WTC11 (cell line): ENCODE data around the gene MITF. TPM values are rescaled to one million over a fixed set of nuclear protein-coding genes. Genes with fewer than 3 reads are reported as not detected.
A peak's percentile ranks its signal among the peaks of the same experiment; 100 is the strongest.

ENCODE experiments used
- ATAC-seq: fragments of 200-7000 bp; cut with Tn5 transposase; 2 replicates; pipeline ENCODE4 v1.10.0; 2021; ENCODE audit warnings: mild to moderate bottlenecking, moderate library complexity
- CTCF ChIA-PET: fragments of 300-600 bp; sonication (Branson Sonifier 250); formaldehyde crosslinking; loops from one replicate; lab custom pipeline; 2021; ENCODE audit warnings: antibody characterized with exemption; lab: Charles Lee
- POLR2A ChIA-PET: fragments of 350-600 bp; sonication (Branson Sonifier 250); formaldehyde crosslinking; loops from one replicate; lab custom pipeline; 2021; ENCODE audit warnings: antibody characterized with exemption; lab: Charles Lee
- DNase-seq: peaks from one replicate; pipeline ENCODE4 v3.0.0; 2021; ENCODE audit warnings: low spot score
- H3K27ac Mint-ChIP-seq: 2 replicates; pipeline ENCODE4 v1.8.0; 2021; ENCODE audit warnings: mixed read lengths
- H3K27me3 Mint-ChIP-seq: 2 replicates; pipeline ENCODE4 v1.8.0; 2021; ENCODE audit warnings: low read depth, mild to moderate bottlenecking, moderate library complexity, mixed read lengths
- H3K36me3 Mint-ChIP-seq: 2 replicates; pipeline ENCODE4 v1.8.0; 2021; ENCODE audit warnings: mixed read lengths
- H3K4me1 Mint-ChIP-seq: 2 replicates; pipeline ENCODE4 v1.8.0; 2022; ENCODE audit warnings: mixed read lengths
- H3K4me3 Mint-ChIP-seq: 2 replicates; pipeline ENCODE4 v1.8.0; 2021; ENCODE audit warnings: mild to moderate bottlenecking, moderate library complexity, mixed read lengths
- H3K9me3 Mint-ChIP-seq: 2 replicates; pipeline ENCODE4 v1.8.0; 2021; ENCODE audit warnings: mixed read lengths
- ARID4B ChIP-seq: sonication (generic); formaldehyde crosslinking; IDR thresholded peaks from 2 replicates; pipeline ENCODE4 v1.8.0; 2023; ENCODE audit warnings: missing genetic modification reagents, mild to moderate bottlenecking, borderline replicate concordance
- ATF6 ChIP-seq: sonication (generic); formaldehyde crosslinking; IDR thresholded peaks from 2 replicates; pipeline ENCODE4 v1.8.1; 2023; ENCODE audit warnings: mild to moderate bottlenecking, missing genetic modification reagents
- CTCF ChIP-seq: fragments of 200-600 bp; IDR thresholded peaks from 2 replicates; pipeline ENCODE4 v1.8.0; 2022; ENCODE audit warnings: antibody characterized with exemption
- ELF4 ChIP-seq: sonication (generic); formaldehyde crosslinking; IDR thresholded peaks from 2 replicates; pipeline ENCODE4 v1.8.1; 2022; ENCODE audit warnings: low read depth, mild to moderate bottlenecking, moderate library complexity, missing genetic modification reagents
- ESRRA ChIP-seq: sonication (generic); formaldehyde crosslinking; IDR thresholded peaks from 2 replicates; pipeline ENCODE4 v1.8.1; 2022; ENCODE audit warnings: mild to moderate bottlenecking, missing genetic modification reagents, borderline replicate concordance
- FOXP4 ChIP-seq: sonication (generic); formaldehyde crosslinking; IDR thresholded peaks from 2 replicates; pipeline ENCODE4 v1.8.0; 2022; ENCODE audit warnings: mild to moderate bottlenecking, missing genetic modification reagents
- IRF1 ChIP-seq: sonication (generic); formaldehyde crosslinking; IDR thresholded peaks from 2 replicates; pipeline ENCODE4 v1.8.0; 2023; ENCODE audit warnings: missing genetic modification reagents
- KAT7 ChIP-seq: sonication (generic); formaldehyde crosslinking; IDR thresholded peaks from 2 replicates; pipeline ENCODE4 v1.8.1; 2023; ENCODE audit warnings: missing genetic modification reagents, mild to moderate bottlenecking, borderline replicate concordance
- MYBL2 ChIP-seq: sonication (generic); formaldehyde crosslinking; IDR thresholded peaks from 2 replicates; pipeline ENCODE4 v1.8.1; 2023; ENCODE audit warnings: mild to moderate bottlenecking, moderate library complexity, missing genetic modification reagents
- NFATC4 ChIP-seq: fragments of 250-450 bp; sonication (Bioruptor Pico); IDR thresholded peaks from 2 replicates; pipeline ENCODE4 v1.9.0; 2021; ENCODE audit warnings: mild to moderate bottlenecking
- NR2C2 ChIP-seq: sonication (generic); formaldehyde crosslinking; IDR thresholded peaks from 2 replicates; pipeline ENCODE4 v1.8.0; 2022; ENCODE audit warnings: mild to moderate bottlenecking, missing genetic modification reagents
- SMAD3 ChIP-seq: sonication (generic); formaldehyde crosslinking; IDR thresholded peaks from 2 replicates; pipeline ENCODE4 v1.8.0; 2022; ENCODE audit warnings: missing genetic modification reagents, mild to moderate bottlenecking, borderline replicate concordance
- ZNF232 ChIP-seq: sonication (generic); formaldehyde crosslinking; IDR thresholded peaks from 2 replicates; pipeline ENCODE4 v1.8.0; 2022; ENCODE audit warnings: mild to moderate bottlenecking, missing genetic modification reagents
- ZNF281 ChIP-seq: sonication (generic); formaldehyde crosslinking; IDR thresholded peaks from 2 replicates; pipeline ENCODE4 v1.8.0; 2023; ENCODE audit warnings: mild to moderate bottlenecking, missing genetic modification reagents
- ZNF671 ChIP-seq: fragments of 250-450 bp; sonication (Bioruptor Pico); IDR thresholded peaks from 2 replicates; pipeline ENCODE4 v1.8.0; 2021; ENCODE audit warnings: mild to moderate bottlenecking
- total RNA-seq: library from RNA; stranded (reverse); gene quantifications from 3 replicates; pipeline ENCODE4 v1.2.3, GENCODE V29; 2021

MITF gene
- total RNA-seq, 1 experiment from 2014 or later: 1.3 TPM

- TF ChIP-seq ELF4 (CRISPR knock-in tag) (no peak), ESRRA (CRISPR knock-in tag) (no peak), KAT7 (CRISPR knock-in tag) (no peak), CTCF (no peak), ARID4B (CRISPR knock-in tag) (no peak), IRF1 (no peak), NR2C2 (CRISPR knock-in tag) (no peak), MYBL2 (no peak)
- TF ChIP-seq, all 79 proteins: peak for 0
Observed at GRCh38 chr3:69864766-69865165, 125.5 kb downstream of the MITF start (continued).

- no peaks in the 10 kb centered on the region for H3K9me3 Mint-ChIP-seq
- DNase-seq (peak; percentile 10), ATAC-seq (peak; percentile 55)
- CTCF ChIA-PET: interaction anchor here (0.5 kb wide), 1 partner anchor 17 kb away, joined by 3 read pairs; no protein-coding TSS in a partner anchor
- POLR2A ChIA-PET: no interaction called here
- TF ChIP-seq SMAD3: no peak
- TF ChIP-seq ZNF671: no peak
- no peak for TF ChIP-seq FOXP4
- TF ChIP-seq NFATC4 (CRISPR knock-in tag): no peak
- TF ChIP-seq ARID4B (CRISPR knock-in tag): no peak
- no peak for TF ChIP-seq ATF6
- no peak for TF ChIP-seq ZNF232 (CRISPR knock-in tag)
- no peak for TF ChIP-seq ZNF281 (CRISPR knock-in tag)
- TF ChIP-seq, all 79 proteins: peak for 0
- H3K4me3 Mint-ChIP-seq: no peak overlapping the region
- no peaks in the 10 kb centered on the region for H3K36me3 Mint-ChIP-seq
- no peak overlapping the region for H3K27ac Mint-ChIP-seq
- no peaks in the 10 kb centered on the region for H3K27me3 Mint-ChIP-seq
- H3K4me1 Mint-ChIP-seq: peaks cover 9% of the 10 kb centered on the region; the same call in 1 of the 2 replicates
Observed at GRCh38 chr3:69865925-69866679, 126.8 kb downstream of the MITF start.
